Gastrocnemius medialis (tissue), 4 donors: Measurements from ENCODE around the gene REXO4.

Experiments
- POLR2A ChIP-seq, 2 donors: fragments of 450-650 bp; IDR thresholded peaks; one replicate each; pipeline ENCODE4 v1.6.1; 2017; ENCODE audit warnings: antibody characterized with exemption in 2 of 2, mild to moderate bottlenecking in 2 of 2, moderate library complexity in 2 of 2
- TF ChIP-seq, protein P1 (sequence below), 5 experiments: fragments of 450-650 bp in 3 of 5; fragments of 200-600 bp in 2 of 5; sonication (generic) in 2 of 5; IDR thresholded peaks in 4 of 5; conservative IDR thresholded peaks in 1 of 5; 1 replicate in 4 of 5; 2 replicates in 1 of 5; pipeline ENCODE4 v1.5.1; 2016 to 2019; ENCODE audit warnings: antibody characterized with exemption in 5 of 5, mild to moderate bottlenecking in 3 of 5, moderate library complexity in 3 of 5

- TF ChIP-seq, protein P1, sequence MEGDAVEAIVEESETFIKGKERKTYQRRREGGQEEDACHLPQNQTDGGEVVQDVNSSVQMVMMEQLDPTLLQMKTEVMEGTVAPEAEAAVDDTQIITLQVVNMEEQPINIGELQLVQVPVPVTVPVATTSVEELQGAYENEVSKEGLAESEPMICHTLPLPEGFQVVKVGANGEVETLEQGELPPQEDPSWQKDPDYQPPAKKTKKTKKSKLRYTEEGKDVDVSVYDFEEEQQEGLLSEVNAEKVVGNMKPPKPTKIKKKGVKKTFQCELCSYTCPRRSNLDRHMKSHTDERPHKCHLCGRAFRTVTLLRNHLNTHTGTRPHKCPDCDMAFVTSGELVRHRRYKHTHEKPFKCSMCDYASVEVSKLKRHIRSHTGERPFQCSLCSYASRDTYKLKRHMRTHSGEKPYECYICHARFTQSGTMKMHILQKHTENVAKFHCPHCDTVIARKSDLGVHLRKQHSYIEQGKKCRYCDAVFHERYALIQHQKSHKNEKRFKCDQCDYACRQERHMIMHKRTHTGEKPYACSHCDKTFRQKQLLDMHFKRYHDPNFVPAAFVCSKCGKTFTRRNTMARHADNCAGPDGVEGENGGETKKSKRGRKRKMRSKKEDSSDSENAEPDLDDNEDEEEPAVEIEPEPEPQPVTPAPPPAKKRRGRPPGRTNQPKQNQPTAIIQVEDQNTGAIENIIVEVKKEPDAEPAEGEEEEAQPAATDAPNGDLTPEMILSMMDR (IDR thresholded peaks at IDR 0.05 in 4 of 5, conservative IDR thresholded peaks at IDR 0.05 in 1 of 5), result no peak
- no peak for TF ChIP-seq POLR2A (IDR thresholded peaks at IDR 0.05)
Measured at GRCh38 chr9:133415170-133415569, 2.6 kb downstream of the REXO4 start.
